ENCODE results near the gene GPNMB. TPM values are rescaled to one million over a fixed set of nuclear protein-coding genes. Genes with fewer than 3 reads are reported as not detected.
"Not testable (repeated sequence)": the region's sequence is repeated elsewhere in the genome, so short reads cannot be mapped to it uniquely, and the experiment has no call there.

GPNMB gene
- 0.13 TPM in 1 of 2 replicates, not detected in the other for total RNA-seq

DNA sequence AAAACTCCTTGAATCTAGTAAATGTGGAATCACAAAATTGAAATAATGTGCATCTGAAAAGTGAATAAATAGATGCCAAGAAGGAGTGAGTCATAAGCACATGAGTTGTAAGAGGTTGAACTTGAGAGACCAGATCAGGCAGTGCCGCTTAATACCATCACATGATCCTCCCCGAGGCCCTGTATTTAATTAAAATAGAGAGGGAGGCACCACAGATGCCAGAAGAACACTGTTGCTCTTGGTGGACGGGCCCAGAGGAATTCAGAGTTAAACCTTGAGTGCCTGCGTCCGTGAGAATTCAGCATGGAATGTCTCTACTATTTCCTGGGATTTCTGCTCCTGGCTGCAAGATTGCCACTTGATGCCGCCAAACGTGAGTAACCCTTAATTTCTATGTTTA lies at the start of gene GPNMB:
Gene GPNMB (plus strand): TSS at position 221 of the 400 bp plus-strand sequence. CDS start 83 bp downstream, at position 304.
- DNase-seq (ENCODE audit: low read depth in 2 of 2) = peak in 1 of 2 donors; percentile 5

DNA sequence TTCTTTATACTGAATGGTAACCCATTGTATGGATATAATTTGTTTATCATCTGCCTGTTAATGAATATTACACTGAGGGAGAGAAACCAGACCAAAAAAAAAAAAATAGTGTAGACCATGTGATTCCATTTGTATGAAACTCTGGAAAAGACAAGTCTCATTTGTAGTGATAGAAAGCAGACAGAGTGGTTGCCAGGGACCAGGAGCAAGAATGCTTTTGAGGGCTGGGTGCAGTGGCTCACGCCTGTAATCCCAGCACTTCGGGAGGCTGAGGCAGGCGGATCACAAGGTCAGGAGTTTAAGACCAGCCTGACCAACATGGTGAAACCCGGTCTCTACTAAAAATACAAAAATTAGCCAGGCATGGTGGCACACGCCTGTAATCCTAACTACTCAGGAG lies 48.8 kb upstream of the GPNMB start:
- not testable (repeated sequence) for DNase-seq (ENCODE audit: low read depth in 2 of 2)

DNA sequence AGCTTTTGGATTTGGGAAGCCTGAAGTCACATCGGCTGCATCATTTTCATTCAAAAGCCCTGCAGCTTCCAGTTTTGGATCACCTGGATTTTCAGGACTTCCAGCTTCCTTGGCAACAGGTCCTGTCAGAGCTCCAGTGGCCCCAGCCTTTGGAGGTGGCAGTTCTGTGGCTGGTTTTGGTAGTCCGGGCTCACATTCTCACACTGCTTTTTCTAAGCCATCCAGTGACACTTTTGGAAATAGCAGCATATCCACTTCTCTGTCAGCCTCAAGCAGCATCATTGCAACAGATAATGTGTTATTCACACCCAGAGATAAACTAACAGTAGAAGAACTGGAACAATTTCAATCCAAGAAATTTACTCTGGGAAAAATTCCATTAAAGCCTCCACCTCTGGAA lies 46.2 kb upstream of the GPNMB start:
- DNase-seq (ENCODE audit: low read depth in 2 of 2) = no peak

DNA sequence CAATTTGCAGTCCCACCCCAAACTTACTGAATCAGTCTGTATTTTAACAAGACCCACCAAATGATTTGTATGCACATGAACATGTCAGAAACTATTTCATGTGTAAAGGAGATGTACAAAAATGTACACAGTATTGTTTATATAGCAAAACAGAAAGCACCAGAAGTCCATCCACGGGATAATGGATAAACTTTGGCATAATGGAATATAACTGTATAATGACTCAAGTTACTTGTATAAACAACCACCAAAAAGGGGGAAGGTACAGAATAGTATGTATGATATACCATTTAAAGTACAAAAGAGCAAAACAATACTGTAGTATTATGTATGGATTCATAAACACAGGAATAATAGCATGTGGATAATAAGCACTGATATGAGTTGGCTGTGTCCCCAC lies 42.3 kb upstream of the GPNMB start:
- DNase-seq (ENCODE audit: low read depth in 2 of 2) = no peak

DNA sequence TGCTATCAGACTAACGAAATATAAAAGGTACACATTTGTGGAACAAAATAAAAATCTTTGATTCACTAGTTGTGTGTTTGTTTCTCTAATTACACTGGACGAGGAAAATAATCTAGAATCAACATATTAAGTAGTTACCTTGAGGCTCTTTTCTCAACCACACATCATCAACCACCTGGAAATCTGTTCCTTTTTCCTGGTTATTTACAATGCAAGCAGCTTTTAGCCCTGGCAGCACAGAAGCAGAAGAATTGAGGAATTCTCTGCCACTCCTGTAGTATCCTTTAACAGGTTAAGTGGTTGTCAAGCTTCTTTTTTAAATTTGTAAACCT lies 41.0 kb upstream of the GPNMB start:
- DNase-seq (ENCODE audit: low read depth in 2 of 2) = no peak

DNA sequence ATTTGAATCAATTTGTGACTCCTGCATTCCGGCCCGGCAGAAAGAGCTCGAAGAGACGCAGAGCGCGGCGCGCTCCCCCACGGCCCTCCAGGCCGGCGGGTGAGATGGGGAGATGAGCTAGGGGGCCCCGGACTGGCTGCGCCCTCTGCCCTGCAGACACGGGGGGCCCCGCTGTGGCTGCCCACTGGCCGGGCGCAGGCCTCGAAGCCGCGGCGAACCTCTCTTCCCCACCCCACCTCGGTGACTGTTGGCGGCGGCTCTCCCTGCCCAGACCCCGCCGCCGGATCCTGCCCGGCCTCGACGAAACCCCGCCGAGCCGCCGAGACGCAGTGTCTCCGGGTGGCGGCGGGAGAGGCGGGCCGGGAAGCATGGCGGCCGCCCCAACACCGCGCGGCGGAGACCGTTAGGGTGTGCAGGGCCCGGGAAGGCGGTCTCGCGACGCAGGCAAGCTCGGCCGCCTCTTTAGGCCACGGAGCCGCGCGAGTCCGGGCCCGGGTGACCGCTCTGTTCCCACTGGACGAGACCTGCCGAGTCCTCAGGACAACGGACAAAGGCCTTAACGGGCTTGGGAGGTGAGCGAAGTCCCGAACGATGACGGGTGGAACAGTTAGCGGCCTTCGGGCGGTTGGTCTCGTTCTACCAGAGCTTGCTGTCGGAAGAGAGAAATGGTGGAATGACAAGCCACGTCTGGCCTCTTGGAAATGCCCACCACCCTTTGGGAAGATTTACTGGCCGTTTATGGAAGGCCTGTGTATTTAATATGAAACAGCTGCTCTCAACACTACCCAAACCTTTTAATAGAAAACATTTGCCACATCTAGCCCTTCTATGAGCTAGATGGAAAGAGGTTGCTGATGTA lies 40.4 kb upstream of the GPNMB start:
- peak in 1 of 2 donors; percentile 21 for DNase-seq (ENCODE audit: low read depth in 2 of 2)

DNA sequence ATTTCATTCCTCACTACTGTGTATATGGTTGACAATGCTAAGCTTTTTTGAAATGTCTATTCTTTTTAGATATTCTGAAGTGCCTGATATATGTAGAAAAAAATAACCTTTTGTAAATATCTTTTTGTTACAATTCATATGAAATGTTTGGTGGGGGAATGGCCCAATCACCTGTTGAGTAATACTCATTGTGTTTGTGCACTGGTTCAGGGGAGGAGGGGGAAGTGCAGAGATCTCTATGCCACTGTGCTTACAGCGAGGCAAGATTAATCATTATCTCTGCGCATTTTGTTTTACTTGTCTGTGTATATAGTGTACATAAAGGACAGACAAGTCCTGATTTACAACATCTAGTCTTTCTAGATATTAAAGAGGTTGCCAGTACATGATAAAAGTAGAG lies 39.6 kb upstream of the GPNMB start:
- DNase-seq (ENCODE audit: low read depth in 2 of 2) = no peak

DNA sequence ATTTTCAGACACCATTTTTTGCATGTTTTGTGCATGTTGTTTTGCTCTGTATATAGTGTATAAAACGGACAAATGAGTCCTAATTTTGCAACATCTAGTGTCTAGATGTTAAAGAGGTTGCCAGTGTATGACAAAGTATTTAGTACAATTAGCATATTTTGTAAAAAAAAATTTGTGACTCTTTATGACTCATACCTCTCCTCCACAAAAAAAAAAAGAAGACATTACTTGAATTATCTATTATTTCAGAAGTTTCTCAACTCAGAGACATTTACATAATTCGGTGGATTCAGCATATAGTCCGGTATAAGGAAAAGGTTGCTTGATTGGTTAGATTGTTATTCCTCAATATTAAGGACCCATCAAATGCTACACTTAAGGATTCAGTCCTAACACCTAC lies 38.7 kb upstream of the GPNMB start:
- DNase-seq (ENCODE audit: low read depth in 2 of 2) = no peak

DNA sequence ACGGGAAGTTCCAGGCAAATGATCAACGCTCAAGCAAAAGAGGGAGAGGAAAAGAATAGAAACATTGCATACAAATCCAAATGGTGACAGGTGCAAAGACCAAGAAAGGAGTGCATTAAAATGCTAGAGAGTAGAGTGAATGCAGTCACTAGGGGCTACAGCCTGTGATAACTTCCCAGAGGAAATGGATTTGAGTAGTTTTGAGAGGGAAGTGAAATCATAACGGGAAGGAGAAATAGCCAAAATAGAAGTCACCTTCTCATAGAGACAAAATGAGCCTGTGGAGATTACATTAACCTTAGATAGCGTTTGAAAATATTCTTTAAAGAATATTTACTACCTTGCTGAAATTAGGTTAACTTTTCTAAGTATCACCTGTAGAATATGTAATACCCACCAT lies 38.3 kb upstream of the GPNMB start:
- DNase-seq (ENCODE audit: low read depth in 2 of 2) = no peak

DNA sequence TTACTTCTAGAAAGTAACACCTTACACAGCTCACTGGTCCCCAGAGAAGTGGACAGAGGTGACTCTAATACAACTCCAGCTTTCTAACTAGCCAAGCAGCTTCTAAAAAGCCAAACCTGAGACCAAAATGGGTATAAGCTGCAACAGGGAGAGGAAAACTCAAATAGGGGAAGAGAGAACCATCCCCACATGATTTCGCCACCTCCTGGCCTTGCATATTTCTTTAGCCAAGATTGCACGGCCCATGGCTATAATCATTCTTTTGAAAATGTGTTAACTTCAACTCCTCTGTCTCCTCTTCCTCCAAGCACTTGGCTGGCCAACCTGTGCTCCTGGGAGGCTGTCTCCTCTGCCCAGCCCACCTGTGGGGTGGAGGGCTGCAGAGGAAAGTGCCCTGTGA lies 36.1 kb upstream of the GPNMB start:
- DNase-seq (ENCODE audit: low read depth in 2 of 2) = no peak

DNA sequence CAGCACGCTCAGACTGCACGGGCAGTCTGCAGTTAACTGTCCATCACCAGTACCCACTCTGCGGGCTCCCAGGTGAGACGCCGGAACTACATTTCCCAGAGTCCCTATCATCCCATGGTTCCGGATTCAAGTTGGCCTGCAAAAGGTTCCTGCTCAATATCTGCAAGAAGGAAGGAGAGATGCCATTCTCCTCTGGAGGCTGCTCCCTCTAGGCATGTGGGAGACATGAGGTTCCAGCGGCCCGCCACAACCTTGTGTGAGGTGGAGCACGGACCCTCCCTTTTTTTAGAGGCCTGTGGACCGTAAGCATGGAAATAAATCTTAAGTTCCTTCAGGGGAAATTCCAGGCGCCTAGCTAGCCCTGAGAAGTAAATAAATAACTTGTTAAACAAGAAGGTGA lies 35.0 kb upstream of the GPNMB start:
- no peak for DNase-seq (ENCODE audit: low read depth in 2 of 2)

DNA sequence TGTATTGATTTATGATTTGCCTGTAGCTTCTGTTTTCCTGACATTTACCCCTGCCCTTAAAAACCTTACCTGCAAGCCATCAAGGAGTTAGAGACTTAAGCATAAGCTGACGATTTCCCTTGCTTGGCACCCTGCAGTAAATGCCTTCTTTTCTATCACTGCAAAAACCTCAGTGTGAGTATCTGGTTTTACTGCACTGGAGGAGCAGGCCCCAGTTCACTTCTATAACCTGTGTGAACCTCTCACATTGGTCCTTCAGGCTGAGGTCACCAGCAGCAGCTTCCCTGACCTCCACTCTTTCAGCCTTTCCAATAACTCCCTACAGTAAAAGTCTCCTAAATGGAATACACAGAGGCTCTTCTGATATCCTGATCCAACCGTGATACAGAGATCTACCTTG lies 34.2 kb upstream of the GPNMB start:
- DNase-seq (ENCODE audit: low read depth in 2 of 2) = no peak

DNA sequence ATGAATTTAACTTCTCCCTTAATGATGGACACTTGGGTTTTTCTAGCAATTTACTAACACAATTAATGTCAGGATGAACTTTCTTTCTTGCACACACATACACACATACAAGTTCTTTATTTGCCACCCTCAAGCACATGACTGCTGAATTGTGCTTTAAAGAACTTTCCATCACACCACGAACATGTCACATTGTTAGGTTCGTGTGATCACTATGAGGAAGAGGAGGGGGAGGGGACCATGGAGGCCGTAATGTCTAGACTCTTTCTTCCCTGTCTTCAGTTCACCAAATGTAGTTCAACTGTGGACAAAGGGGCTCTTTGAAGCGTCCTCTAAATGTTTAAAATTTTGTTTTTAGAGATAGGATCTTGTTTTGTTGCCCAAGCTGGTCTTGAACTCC lies 33.7 kb upstream of the GPNMB start:
- no peak for DNase-seq (ENCODE audit: low read depth in 2 of 2)

DNA sequence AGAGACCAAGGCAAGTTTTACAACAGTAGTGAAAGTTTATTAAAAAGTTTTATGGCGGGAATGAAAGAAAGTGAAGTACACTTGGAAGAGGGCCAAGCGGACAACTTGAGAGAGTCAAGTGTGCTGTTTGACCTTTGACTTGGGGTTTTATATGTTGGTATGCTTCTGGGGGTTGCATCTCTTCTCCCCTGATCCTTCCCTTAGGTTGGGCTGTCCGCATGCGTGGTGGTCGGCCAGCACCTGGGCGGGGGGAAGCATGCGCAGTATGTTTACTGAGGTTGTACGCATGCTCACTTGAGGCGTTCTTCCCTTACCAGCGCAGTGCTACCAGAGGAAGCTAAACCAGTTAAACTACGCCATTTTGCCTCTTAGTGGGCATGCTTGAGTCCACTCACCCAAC lies 32.8 kb upstream of the GPNMB start:
- DNase-seq (ENCODE audit: low read depth in 2 of 2) = no peak

DNA sequence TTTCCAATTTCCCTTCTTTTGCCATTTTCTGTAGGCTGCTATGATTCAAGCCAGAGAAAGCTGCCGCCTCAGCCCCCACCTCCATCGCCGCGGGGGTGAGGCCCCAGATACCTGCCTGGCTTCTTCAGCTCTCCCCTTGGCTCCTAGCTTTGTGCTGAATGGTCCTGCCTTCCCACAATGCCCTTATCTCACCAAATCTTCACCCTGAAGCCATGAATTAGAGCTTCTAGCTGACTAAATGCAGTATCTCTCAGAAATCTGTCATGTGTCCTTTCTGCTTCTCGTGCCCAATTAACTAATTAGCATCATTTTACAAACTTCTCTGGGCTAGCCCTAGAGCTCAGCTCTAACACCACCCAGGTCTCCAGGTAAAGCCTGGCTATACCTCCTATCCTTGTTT lies 32.2 kb upstream of the GPNMB start:
- no peak for DNase-seq (ENCODE audit: low read depth in 2 of 2)

DNA sequence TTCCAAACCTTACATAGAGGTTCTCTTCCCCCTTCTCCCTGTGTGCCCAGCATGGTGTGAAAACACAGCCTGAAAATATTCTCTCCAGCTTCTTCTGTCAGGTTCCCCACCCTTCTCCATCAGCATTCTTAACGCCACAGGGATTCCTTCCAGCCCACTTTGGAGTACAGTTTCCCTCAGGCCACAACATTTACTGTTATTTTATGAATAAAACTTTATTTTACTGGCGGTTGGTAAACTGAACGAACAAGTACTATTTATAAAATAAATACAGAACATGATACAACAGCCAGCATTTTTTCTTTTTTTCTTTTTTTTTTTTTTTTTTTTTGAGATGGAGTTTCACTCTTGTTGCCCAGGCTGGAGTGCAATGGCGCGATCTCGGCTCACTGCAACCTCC lies 31.6 kb upstream of the GPNMB start:
- no peak for DNase-seq (ENCODE audit: low read depth in 2 of 2)

DNA sequence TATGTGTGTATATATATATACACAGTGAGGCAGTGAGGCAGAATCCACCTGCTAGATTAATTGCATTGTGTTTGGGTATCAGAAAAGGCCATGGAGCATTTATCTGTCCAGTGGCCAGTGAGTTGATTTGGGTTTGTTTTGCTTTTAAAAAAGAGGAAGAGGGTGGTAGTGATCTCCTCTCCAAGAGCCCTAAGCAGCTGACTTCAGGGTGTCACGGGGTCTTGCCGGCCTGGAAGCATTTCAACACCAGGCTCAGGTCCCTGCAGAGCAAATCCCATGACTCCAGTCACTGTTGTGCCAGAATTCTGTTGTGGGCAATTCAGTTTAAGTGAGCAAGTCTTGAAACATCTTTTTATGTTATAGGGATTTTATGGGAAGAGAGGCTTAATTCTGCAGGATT lies 30.6 kb upstream of the GPNMB start:
- no peak for DNase-seq (ENCODE audit: low read depth in 2 of 2)

DNA sequence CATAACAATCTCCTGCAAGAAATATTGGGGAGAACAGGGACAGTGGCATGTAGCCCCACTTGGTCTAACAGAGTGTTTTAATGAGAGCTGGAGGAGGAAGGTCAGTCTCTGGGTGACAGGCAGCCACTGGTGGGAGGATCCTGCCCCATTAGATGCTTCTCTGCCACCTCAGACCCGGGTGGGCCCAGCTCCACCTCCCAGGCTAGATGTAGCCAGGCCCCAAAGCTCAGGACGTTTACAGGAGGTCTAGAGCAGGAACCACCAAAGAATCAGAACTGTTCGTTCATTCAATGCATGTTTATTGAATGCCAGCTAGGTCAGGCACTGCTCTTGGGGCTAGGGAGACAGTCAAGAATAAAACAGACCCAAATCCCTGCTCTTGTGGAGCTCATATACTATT lies 28.4 kb upstream of the GPNMB start:
- no peak for DNase-seq (ENCODE audit: low read depth in 2 of 2)

DNA sequence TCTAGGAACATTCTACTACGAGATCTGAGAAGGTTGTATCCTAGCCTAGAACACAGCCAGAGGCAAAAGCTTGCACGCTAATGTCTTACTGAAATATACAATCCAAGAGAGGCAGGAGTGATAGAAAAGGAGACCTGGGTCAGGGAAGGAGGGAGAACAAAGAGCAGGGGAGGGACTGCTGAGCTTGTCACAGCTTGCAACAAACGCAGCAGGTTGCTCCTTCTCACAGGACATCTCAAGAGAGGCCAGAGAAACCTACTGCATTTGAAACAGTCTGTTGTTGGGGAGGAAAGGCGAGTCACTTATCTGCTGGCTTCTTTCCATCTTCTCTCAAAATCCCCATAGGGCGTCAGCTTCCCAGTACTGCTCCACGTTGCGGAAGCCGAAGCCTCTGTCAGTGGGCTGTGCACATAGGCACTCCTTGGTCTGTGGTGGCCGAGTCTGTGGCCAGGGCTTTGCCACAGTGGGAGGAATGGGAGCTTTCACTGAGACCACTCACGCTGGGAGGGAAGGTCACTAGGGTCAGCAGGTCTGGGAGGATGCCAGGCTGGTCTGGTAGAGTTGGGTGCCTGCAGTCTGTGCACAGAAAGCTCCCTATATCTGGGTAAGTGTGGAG lies 25.8 kb upstream of the GPNMB start:
- DNase-seq (ENCODE audit: low read depth in 2 of 2) = no peak

DNA sequence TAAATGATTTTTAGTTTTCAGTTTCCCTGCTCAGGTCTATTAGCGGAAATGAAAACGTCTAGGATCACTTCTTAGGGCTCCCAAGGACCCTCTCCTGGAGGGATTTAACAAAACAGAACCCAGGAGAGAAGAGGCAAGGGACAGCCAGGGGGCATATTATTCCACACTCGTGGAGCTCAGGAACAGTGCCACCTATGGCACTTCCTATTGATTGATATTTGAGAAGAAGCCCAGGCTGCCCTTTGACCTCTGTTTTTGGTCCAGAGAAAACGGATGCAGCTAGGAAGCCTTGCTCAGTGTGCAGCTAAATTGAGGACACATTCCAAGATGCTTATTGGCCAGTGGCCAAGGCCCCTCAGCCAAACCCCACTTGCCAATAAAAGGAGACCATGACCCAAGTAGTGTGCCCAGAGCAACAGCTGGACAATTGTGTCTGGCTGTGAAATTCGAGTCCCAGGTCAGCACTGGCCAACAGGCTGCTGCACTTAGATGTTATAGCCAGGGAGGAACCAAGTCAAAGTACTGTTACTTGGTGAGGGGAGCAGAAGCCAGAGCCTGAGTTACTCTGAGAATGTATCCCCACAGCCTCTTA lies 24.0 kb upstream of the GPNMB start:
- no peak for DNase-seq (ENCODE audit: low read depth in 2 of 2)

DNA sequence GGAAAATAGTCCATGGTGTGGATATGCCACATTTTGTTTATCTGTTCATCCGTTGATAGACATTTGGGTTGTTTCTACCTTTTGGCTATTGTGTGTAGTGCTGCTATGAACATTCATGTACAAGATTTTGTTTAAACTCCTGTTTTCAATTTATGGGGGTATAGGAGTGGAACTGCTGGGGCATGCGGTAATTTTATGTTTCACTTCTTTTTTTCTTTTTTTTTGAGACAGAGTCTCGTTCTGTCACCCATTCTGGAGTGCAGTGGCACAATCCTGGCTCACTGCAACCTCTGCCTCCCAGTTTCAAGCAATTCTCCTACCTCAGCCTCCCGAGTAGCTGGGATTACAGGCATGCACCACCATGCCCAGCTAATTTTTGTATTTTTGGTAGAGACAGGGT lies 22.2 kb upstream of the GPNMB start:
- not testable (repeated sequence) for DNase-seq (ENCODE audit: low read depth in 2 of 2)

DNA sequence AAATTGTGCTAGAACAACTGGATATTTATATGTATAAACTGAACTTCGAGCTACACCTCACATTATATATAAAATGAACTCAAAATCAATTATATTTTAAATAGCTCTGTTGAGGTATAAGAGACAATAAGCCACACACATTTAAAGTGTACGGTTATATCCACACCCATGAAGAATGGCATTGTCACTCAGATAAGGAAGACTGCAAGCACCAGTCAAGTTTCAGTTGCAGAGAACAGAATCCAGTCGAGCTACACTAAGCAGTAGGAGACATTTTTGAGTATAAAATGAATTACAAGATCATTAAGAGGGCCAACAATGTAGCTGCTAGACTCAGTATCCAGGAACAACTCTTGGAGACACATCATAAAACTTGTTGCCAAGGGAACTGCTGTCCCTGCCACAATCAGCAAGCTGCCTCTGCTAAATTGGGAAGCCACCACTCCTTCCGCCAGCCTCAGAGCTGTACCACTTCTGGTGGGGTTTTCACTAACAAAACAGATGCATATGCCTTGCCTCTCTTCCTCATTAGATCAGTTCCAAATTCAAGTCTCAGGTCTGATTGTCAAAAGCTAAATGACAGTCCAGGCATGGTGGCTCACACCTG lies 19.6 kb upstream of the GPNMB start:
- DNase-seq (ENCODE audit: low read depth in 2 of 2) = no peak

DNA sequence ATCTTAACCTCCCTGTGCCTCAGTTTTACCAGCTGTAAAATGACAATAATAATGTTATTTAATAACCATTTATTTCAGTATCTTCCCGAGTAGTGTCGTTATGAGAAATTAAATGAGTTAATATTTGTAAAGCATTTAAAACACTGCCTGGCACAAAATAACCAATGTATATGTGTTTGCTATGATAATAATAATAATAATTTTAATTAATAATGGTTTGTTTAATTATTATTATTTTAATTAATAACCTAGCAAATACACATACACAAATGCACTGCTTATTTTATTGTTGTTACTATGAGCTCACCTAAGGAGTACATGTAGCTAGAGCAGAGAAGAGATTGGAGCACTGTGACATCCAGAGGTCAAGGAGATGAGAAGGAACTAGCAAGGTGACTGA lies 18.2 kb upstream of the GPNMB start:
- no peak for DNase-seq (ENCODE audit: low read depth in 2 of 2)

Measured in dermis microvascular lymphatic vessel endothelial cell (primary cell).